Endothelial cell of umbilical vein (primary cell): Measurements from ENCODE around the gene ZBTB33.

Experiments used
- CTCF ChIP-seq, 2 donors: IDR thresholded peaks; 1 replicate in 1 of 2; 2 replicates in 1 of 2; pipeline ENCODE4 v1.5.1; 2011; ENCODE audit warnings: low read length in 2 of 2, mild to moderate bottlenecking in 2 of 2, moderate library complexity in 2 of 2, control low read depth in 1 of 2, inconsistent platforms in 1 of 2, low read depth in 1 of 2; ENCODE audit not compliant: insufficient read depth in 1 of 2; ENCODE audit errors: extremely low read depth in 1 of 2
- EZH2 ChIP-seq: IDR thresholded peaks from 2 replicates; pipeline ENCODE4 v1.6.1; 2012; ENCODE audit warnings: borderline replicate concordance, low read depth, mild to moderate bottlenecking, moderate library complexity, low read length, inconsistent platforms; ENCODE audit not compliant: severe bottlenecking
- FOS ChIP-seq: IDR thresholded peaks from 2 replicates; pipeline ENCODE4 v1.6.1; 2011; ENCODE audit warnings: mild to moderate bottlenecking, low read length, moderate library complexity, borderline replicate concordance; ENCODE audit not compliant: insufficient read depth
- GATA2 ChIP-seq: IDR thresholded peaks from 2 replicates; pipeline ENCODE4 v1.7.0; 2011; ENCODE audit warnings: low read depth, mild to moderate bottlenecking, moderate library complexity, mixed read lengths, low read length; ENCODE audit not compliant: insufficient read length, insufficient read depth
- JUN ChIP-seq: IDR thresholded peaks from 2 replicates; pipeline ENCODE4 v1.6.1; 2011; ENCODE audit warnings: borderline replicate concordance, low read depth; ENCODE audit not compliant: insufficient read length, insufficient read depth
- MAX ChIP-seq: IDR thresholded peaks from 2 replicates; pipeline ENCODE4 v1.6.1; 2011; ENCODE audit not compliant: insufficient read depth, insufficient read length
- MYC ChIP-seq: IDR thresholded peaks from one replicate; pipeline ENCODE4 v1.6.1; 2011; ENCODE audit warnings: mild to moderate bottlenecking, low read depth, low read length
- POLR2A ChIP-seq: IDR thresholded peaks from 2 replicates; pipeline ENCODE4 v1.6.1; 2012; ENCODE audit warnings: low read depth, mild to moderate bottlenecking, control low read depth, low read length
- POLR2AphosphoS5 ChIP-seq: IDR thresholded peaks from 2 replicates; pipeline ENCODE4 v1.6.1; 2012; ENCODE audit warnings: low read depth, mild to moderate bottlenecking, control low read depth, low read length, moderate library complexity; ENCODE audit not compliant: insufficient read depth

- TF ChIP-seq CTCF (IDR thresholded peaks at IDR 0.05; ENCODE audit: extremely low read depth in 1 of 2, insufficient read depth in 1 of 2, low read depth in 1 of 2, low read length in 2 of 2) (no peak), FOS (no peak), POLR2AphosphoS5 (no peak), POLR2A (no peak), MYC (no peak), MAX (no peak), GATA2 (no peak), EZH2 (no peak), JUN (no peak)
Observed at GRCh38 chrX:120200851-120201250, 49.8 kb upstream of the ZBTB33 start.
